GM21576 (cell line): ENCODE data around the gene COL11A1.
"Not testable (repeated sequence)": the region's sequence is repeated elsewhere in the genome, so short reads cannot be mapped to it uniquely, and the experiment has no call there.

Experiments
- ATAC-seq: cut with Tn5 transposase; IDR thresholded peaks from one replicate; pipeline ENCODE4 v1.9.1; 2021; ENCODE audit warnings: mild to moderate bottlenecking, moderate library complexity; ENCODE audit not compliant: unreplicated experiment

COL11A1 gene

DNA sequence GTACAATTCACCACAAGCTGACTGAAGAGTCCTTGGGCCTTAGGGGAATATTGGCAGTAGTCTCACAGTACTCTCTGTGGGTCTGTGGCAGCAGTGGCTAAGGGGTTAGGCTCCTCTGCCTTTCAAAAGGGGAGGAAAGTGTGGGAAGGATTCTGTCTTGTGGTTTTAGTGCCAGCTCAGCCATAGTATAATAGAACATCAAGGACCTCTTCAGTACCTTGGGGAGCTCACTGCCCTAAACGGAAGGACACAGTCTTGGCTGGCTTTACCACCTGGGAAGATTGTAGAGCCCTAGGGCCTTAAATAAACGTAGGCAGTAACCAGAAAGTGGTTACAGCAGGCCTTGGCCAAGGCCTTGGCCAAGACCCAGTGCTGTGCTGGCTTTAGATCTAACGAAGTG, 265.7 kb downstream of the COL11A1 start:
- ATAC-seq: no peak

GRCh38 chr1:102840741-102841140, 267.6 kb downstream of the COL11A1 start:
- no peak for ATAC-seq

DNA sequence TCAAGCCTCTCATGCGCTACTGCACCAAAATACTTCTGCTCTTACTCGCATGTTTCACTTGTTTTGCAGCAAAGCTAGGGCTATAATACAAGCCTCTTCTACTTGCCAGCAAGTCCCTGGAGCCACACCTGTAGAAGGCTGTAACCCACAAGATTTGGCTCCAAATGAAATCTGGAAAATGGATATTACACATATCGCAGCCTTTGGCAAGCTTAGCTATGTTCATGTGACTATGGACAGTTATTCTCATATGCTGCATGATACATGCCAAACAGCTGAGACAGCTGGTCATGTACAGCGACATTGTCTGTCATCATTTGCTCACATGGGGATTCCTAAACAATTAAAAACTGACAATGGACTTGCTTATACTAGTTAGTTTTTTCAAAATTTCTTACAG, 270.3 kb downstream of the COL11A1 start:
- no peak for ATAC-seq

DNA sequence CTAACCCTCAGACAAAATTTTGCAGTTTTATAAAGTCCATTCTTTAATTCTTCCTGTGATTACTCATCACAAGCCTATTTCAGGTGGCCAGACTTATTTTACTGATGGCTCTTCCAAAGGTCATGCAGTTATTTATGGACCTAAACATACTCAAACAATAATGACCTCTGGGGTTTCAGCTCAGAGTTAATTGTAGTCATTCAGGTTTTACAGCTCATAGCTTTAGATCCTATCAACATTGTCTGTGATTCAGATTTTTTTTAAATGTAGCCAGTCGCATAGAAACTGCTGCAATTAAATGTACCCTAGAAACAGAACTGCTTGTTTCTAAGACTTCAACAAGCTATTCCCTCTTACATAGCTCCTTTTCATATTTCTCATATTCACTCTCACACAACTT, 270.8 kb downstream of the COL11A1 start:
- ATAC-seq: no peak

DNA sequence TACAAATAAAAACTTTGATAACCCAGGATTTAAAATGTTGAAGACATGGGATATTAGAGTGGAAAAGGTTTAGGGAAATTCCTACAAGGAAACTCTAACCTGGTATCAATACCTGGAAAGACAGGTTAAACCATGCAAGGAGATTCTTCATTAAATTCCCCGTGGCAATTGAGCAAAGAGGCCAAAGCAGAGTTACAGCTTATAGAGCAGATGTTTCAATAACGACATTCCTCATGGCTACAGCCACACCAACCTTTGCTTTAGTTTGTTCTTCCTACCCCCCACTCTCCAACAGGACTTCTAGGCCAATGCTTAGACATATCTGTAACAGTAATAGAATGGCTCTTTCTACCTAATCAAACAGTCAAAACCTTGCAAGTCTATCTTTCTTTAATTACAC, 271.3 kb downstream of the COL11A1 start:
- no peak for ATAC-seq

DNA sequence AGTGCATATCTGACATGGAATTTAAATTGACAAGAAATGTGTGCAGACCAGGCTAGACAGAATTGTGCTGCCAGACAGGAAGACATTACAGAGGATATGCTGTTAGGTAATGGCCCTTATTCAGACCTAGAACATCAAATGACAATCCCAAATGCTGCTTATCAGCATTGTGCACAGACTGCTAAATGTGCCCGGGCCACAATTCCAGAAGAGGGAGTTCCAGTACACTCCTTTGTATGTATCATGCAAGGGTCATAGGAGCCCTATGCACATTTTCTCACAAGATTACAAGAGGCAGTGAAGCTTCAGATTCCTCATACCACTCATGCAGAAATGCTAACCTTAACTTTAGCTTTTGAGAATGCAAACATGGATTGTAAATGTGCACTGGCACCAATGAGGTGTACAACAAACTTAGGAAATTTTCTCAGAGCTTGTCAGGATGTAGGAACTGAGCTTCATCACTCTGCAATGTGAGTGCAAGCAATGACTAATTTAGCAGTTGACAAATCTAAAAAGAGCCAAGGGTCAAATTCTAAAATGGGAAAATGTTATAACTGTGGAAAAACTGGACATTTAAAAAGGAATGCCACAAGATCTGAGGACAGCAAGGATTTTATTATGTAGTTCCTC, 273.5 kb downstream of the COL11A1 start:
- ATAC-seq: no peak

GRCh38 chr1:102833151-102833550, 275.2 kb downstream of the COL11A1 start:
- no peak for ATAC-seq

GRCh38 chr1:102826706-102827105, 281.6 kb downstream of the COL11A1 start:
- ATAC-seq: not testable (repeated sequence)
